HL-60/S4 treated with phorbol 12-myristate 13-acetate at 8.2 ng/mL for 4 days and 3 days (cell line): ENCODE data around the gene ABCA7.

ENCODE experiments used
- in situ Hi-C: fragments of 300-500 bp; cut with MboI; formaldehyde crosslinking; loops from 2 replicates; pipeline ENCODE4 v1.15.0; 2022; ENCODE audit warnings: low sequenced_read_pairs

Gene ABCA7

DNA sequence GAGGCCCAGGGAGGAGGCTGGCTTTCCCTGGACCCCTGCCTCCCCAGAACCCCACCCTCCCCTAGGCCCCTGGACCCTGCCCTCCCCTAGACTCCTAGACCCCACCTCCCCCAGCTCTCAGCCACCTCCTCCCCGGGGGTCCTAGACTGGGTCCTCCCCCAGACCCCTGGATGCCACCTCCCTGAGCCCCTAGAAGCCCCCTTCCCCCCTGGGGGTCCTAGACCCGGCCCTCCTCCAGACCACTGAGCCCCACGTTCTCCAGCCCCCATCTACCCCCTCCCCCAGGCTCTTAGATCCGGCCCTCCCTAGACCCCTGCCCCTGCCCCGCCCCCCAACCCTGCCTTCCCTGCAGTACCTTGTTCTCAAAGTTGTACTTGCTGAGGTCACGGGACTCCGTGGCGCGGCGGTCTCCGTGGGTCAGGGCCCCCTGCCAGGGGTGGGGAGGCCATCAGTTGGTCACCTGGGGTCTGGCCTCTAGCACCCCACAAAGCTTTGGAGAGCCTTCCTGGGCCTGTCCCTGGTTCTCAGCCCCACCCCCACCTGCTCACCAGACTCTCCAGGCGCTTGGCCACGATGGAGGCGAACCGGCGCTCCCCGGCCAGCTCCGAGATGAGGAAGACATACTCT is 71.8 kb downstream of the ABCA7 start:
- in situ Hi-C loops, result loop anchor here (10.0 kb wide), 1 partner anchor 83 kb away; no protein-coding TSS in a partner anchor

DNA sequence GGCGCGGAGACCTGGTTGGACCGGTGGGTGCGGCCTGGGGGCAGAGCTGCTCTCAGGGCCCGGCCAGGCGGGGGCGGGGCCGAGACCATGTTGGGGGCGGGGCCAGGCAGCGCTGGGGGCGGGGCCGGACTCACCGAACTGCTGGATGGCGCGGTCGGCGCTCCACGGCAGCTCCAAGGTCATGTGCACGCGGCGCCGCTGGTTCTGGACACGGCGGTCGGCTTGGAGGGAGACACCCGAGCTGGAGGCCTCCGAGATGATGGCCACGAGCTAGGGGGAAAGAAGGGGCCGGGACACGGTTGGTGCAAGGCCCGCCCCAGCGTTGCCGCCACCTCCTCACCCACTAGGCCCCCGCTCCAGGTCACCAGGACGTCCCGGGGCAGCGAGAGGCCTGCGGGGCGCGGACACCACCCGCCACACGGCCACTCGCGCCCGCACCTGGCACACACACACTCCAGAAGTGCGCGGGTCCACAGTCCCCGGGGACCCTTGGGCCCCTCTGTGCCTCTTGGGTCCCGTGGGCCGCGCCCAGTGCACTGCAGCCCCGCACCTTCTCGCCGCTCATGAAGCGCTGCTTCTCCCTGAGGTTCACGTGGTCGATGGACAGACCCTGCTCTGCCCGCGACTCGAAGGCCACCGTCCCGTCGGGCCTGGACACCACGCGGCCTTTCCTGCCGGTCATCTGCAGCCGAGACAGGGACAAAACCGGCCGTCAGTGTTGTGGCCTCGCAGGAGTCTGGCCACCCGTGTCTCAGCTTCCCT is 72.5 kb downstream of the ABCA7 start:
- in situ Hi-C loops, result loop anchor here (10.0 kb wide), 1 partner anchor 82 kb away; no protein-coding TSS in a partner anchor

GRCh38 chr19:1113030-1113985 is 73.4 kb downstream of the ABCA7 start:
- in situ Hi-C loops, result loop anchor here (10.0 kb wide), 1 partner anchor 81 kb away; no protein-coding TSS in a partner anchor

- in situ Hi-C loops, result loop anchor here (10.0 kb wide), 1 partner anchor 81 kb away; no protein-coding TSS in a partner anchor
Measured at GRCh38 chr19:1113986-1114483, 74.1 kb downstream of the ABCA7 start.

GRCh38 chr19:1114728-1115127 is 74.8 kb downstream of the ABCA7 start:
- in situ Hi-C loops, result loop anchor here (10.0 kb wide), 1 partner anchor 80 kb away; no protein-coding TSS in a partner anchor
